Stomach smooth muscle (tissue), 2 donors: Measurements from ENCODE around the gene SPDYE18.
"Not testable (repeated sequence)": the region's sequence is repeated elsewhere in the genome, so short reads cannot be mapped to it uniquely, and the experiment has no call there.

ENCODE experiments used
- H3K27ac ChIP-seq: one replicate; pipeline ENCODE4 v1.7.0; 2013; ENCODE audit warnings: mild to moderate bottlenecking, low read length, inconsistent platforms
- H3K27me3 ChIP-seq, 2 donors: one replicate each; pipeline ENCODE4 v1.7.0; 2013; ENCODE audit warnings: low read length in 2 of 2; ENCODE audit not compliant: insufficient read depth in 2 of 2, control insufficient read depth in 1 of 2
- H3K36me3 ChIP-seq, 2 donors: one replicate each; pipeline ENCODE4 v1.7.0; 2013; ENCODE audit warnings: low read length in 2 of 2; ENCODE audit not compliant: control insufficient read depth in 2 of 2, insufficient read depth in 2 of 2
- H3K4me1 ChIP-seq: one replicate; pipeline ENCODE4 v1.7.0; 2013; ENCODE audit warnings: low read length; ENCODE audit not compliant: control insufficient read depth, insufficient read depth
- H3K4me3 ChIP-seq, 2 donors: one replicate each; pipeline ENCODE4 v1.7.0; 2013; ENCODE audit warnings: low read length in 2 of 2
- H3K9ac ChIP-seq, 2 donors: one replicate each; pipeline ENCODE4 v1.7.0; 2013; ENCODE audit warnings: low read length in 2 of 2, mild to moderate bottlenecking in 1 of 2
- H3K9me3 ChIP-seq, 2 donors: one replicate each; pipeline ENCODE4 v1.7.0; 2013; ENCODE audit warnings: low read length in 2 of 2; ENCODE audit not compliant: control insufficient read depth in 2 of 2
- donor health status: healthy.
- donor health status: Pancreatic carcinoma.

SPDYE18 gene

DNA sequence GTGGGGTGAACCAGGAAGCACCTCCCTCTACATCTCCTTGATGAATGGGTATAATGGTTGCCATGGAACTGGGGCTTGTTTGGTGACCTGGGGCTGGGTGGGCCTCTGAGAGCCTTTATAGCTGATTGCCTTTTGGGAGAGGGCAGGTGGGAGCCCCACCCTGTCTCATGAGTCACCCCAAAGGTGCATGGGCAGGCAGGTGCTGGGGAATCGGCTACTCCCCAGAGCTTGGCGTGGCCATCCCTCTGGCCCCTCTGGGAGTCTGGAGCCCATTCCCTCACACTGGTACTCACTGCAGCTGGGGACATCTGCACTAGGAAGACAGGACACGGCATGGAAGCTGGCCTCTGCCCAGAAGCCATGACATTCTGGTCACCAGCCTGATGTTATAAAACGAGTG is at the start of gene SPDYE18:
Gene SPDYE18 (minus strand): TSS at position 2 of the 400 bp plus-strand sequence. CDS start 2,046 bp downstream, outside the sequence.
- H3K4me1 ChIP-seq, H3K36me3 ChIP-seq, H3K27ac ChIP-seq, H3K9me3 ChIP-seq, H3K4me3 ChIP-seq, H3K9ac ChIP-seq, H3K27me3 ChIP-seq: not testable (repeated sequence)

GRCh38 chr7:77108362-77108761 is 46.0 kb upstream of the SPDYE18 start:
- H3K9me3 ChIP-seq, H3K27me3 ChIP-seq, H3K4me1 ChIP-seq, H3K27ac ChIP-seq, H3K9ac ChIP-seq, H3K36me3 ChIP-seq, H3K4me3 ChIP-seq: not testable (repeated sequence)

DNA sequence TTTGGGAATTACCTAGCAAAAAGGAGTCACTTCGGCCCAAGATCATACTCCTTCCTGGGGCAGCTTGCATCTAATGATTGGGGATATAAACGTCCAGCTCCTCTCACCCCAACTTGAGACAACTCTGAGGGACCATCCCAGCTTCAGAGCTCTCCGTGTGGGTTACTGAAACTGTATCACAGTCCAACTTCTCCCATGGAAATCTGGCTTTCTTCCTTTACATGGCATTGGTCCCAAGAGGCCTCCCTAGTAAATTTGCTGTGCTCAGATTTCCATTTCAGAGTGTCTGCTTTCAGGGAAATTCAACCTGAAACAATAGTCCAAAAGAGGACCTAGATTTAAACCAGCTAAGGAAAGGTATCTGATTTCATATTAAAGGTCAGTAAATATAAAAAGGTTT is 45.3 kb upstream of the SPDYE18 start:
- Histone ChIP-seq H3K27ac (peak overlapping the region; percentile 31), H3K4me3 (peak overlapping the region in 1 of 2 donors; percentile 8)
- H3K9ac ChIP-seq, H3K9me3 ChIP-seq, H3K36me3 ChIP-seq, H3K27me3 ChIP-seq, H3K4me1 ChIP-seq: not testable (repeated sequence)

DNA sequence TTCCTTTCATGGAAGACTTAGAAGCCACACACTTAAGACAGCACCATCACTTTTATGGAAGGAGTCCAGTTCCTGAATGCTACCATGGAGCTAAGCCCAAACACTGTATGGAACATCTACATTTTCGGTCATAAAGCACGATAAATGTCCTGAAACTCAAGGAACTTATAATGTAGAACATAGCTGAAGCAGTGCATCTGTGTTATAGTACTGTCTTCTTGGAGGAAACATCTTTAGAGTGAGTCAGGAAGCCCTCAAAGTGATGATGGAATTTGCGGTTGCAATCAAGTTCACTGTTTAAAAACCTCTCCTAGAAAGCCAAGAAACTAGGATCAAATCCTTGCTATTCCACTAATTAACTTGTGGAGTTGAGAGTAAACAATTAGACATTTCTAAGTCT is 43.5 kb upstream of the SPDYE18 start:
- H3K27ac ChIP-seq, H3K9ac ChIP-seq, H3K36me3 ChIP-seq, H3K4me1 ChIP-seq, H3K4me3 ChIP-seq, H3K9me3 ChIP-seq, H3K27me3 ChIP-seq: not testable (repeated sequence)

DNA sequence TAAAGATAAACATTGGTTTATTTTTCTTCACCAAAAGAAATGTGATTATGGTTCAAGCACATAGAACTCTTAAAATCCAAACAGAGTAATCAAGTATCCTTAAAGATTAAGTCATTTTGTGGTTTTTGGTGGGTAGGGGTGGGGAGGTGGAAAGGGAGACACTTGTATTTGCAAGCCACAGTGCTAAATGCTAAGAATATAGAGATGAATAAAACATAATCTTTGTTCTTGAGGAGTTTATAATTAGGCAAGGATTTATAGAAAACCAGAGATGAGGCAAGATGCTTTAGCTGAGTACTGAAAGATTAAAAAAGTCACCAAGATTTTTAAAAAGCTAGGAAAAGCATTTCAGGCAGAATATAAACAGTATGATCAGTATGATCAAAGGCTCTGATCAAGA is 40.3 kb upstream of the SPDYE18 start:
- not testable (repeated sequence) for H3K4me1 ChIP-seq, H3K9ac ChIP-seq, H3K27me3 ChIP-seq, H3K9me3 ChIP-seq, H3K36me3 ChIP-seq, H3K4me3 ChIP-seq, H3K27ac ChIP-seq

- H3K4me3 ChIP-seq, H3K27me3 ChIP-seq, H3K36me3 ChIP-seq, H3K9me3 ChIP-seq, H3K9ac ChIP-seq, H3K4me1 ChIP-seq, H3K27ac ChIP-seq: not testable (repeated sequence)
These were observed 38.8 kb upstream of the SPDYE18 start for GRCh38 chr7:77101187-77101586.

- H3K4me1 ChIP-seq, H3K27me3 ChIP-seq, H3K4me3 ChIP-seq, H3K36me3 ChIP-seq, H3K9me3 ChIP-seq, H3K9ac ChIP-seq, H3K27ac ChIP-seq: not testable (repeated sequence)
These were observed 38.1 kb upstream of the SPDYE18 start for GRCh38 chr7:77100501-77100900.

DNA sequence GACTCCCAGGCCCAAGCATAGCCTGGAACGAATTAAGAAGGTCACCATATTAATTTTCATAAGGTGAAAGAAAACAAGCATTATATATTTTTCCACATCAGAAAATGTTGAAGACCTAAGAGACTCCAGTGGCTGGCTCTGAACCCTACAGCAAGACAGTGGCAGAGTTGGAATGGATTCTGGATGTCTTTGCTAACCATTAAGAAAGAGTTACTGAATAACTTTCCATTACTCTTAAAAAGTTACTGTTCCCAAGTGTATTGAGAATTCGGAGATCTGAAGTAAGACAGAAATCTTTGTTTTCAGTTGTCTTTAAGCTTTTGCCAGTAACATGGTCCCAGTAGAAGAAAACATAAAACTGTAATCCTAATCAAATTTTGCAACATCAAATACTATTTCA is 29.9 kb upstream of the SPDYE18 start:
- not testable (repeated sequence) for H3K9me3 ChIP-seq, H3K9ac ChIP-seq, H3K4me3 ChIP-seq, H3K4me1 ChIP-seq, H3K27me3 ChIP-seq, H3K36me3 ChIP-seq, H3K27ac ChIP-seq

DNA sequence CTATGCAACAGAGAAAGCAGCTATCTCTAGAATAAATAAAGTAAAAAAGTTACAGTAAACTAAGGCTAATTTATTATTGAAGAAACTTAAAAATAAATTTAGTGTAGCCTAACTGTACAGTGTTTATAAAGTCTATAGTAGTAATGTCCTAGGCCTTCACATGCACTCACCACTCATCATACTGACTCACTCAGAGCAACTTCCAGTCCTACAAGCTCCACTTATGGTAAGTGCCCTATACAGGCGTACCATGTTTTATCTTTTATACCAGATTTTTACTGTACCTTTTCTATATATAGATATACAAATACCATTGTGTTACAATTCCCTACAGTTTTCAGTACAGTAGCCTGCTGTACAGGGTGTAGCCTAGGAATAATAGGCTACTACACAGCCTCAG is 19.8 kb upstream of the SPDYE18 start:
- H3K36me3 ChIP-seq, H3K9ac ChIP-seq, H3K27me3 ChIP-seq, H3K9me3 ChIP-seq, H3K27ac ChIP-seq, H3K4me1 ChIP-seq, H3K4me3 ChIP-seq: not testable (repeated sequence)

DNA sequence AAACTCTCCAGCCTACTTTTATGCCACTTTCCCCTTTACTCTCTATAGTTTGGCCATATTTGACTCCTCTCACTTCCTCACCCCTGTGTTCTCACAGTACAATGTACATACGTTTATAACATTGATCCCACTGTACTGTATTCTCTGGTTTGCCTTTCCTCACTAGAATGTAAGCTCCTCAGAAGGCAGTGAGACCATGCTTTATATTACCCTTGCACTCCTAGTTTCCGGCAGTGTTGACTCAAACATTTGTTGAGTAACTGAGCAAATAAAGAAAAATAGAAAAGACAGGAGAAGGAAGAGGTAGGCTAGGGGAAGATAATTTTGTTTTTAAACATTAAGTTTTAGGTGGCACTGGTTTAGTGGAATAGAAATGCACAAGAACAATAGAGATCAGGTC is 17.9 kb upstream of the SPDYE18 start:
- not testable (repeated sequence) for H3K4me3 ChIP-seq, H3K9me3 ChIP-seq, H3K4me1 ChIP-seq, H3K27ac ChIP-seq, H3K9ac ChIP-seq, H3K36me3 ChIP-seq, H3K27me3 ChIP-seq

- H3K4me3 ChIP-seq, H3K36me3 ChIP-seq, H3K9me3 ChIP-seq, H3K4me1 ChIP-seq, H3K27me3 ChIP-seq, H3K9ac ChIP-seq, H3K27ac ChIP-seq: not testable (repeated sequence)
These were observed 17.3 kb upstream of the SPDYE18 start for GRCh38 chr7:77079624-77080023.

DNA sequence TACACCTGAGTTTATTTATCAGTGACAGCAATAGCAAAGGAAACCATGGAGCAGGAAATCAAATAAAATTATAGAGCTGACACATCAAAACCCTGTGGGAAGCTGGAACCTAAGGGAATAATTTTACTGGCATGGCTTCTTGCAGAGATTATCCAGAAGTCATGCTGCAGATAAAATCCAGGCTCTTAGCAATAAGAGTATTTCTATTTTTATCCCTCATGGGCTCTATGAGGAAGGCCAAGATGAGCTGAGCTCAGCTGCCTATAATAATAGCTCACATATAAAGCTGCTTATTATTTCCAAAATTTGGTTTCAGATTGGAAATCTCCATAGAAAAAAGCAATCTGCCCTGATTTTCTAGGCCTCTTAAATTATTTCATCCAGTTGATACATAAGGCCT is 16.8 kb upstream of the SPDYE18 start:
- H3K9ac ChIP-seq, H3K36me3 ChIP-seq, H3K9me3 ChIP-seq, H3K4me3 ChIP-seq, H3K4me1 ChIP-seq, H3K27me3 ChIP-seq, H3K27ac ChIP-seq: not testable (repeated sequence)
